HPDE6-E6E7 (cell line): ENCODE results near the gene DNAJC6.
"Not testable (repeated sequence)": the region's sequence is repeated elsewhere in the genome, so short reads cannot be mapped to it uniquely, and the experiment has no call there.

Experiments
- DNase-seq: peaks from one replicate; pipeline ENCODE4 v3.0.0; 2011; ENCODE audit warnings: missing footprints; ENCODE audit errors: extremely low spot score

Gene DNAJC6

GRCh38 chr1:65309304-65310077 is at the start of gene DNAJC6:
DNAJC6 (plus strand) TSS chr1:65309543; CDS start chr1:65309746, 203 bp downstream.
- peak; percentile 58 for DNase-seq

- no peak for DNase-seq
These were observed 49.5 kb upstream of the DNAJC6 start for GRCh38 chr1:65259816-65260215.

- DNase-seq = peak; percentile 54
These were observed 48.4 kb upstream of the DNAJC6 start for GRCh38 chr1:65260851-65261473.

- DNase-seq = no peak
These were observed 46.1 kb upstream of the DNAJC6 start for GRCh38 chr1:65263286-65263685.

GRCh38 chr1:65264197-65264929 is 45.0 kb upstream of the DNAJC6 start:
- no peak for DNase-seq

- no peak for DNase-seq
These were observed 44.1 kb upstream of the DNAJC6 start for GRCh38 chr1:65265296-65265650.

- no peak for DNase-seq
These were observed 43.5 kb upstream of the DNAJC6 start for GRCh38 chr1:65265651-65266351.

- no peak for DNase-seq
These were observed 42.9 kb upstream of the DNAJC6 start for GRCh38 chr1:65266476-65266875.

- no peak for DNase-seq
These were observed 42.1 kb upstream of the DNAJC6 start for GRCh38 chr1:65267271-65267670.

GRCh38 chr1:65267683-65268082 is 41.7 kb upstream of the DNAJC6 start:
- no peak for DNase-seq

GRCh38 chr1:65269612-65270011 is 39.7 kb upstream of the DNAJC6 start:
- DNase-seq = no peak

- DNase-seq = no peak
These were observed 33.0 kb upstream of the DNAJC6 start for GRCh38 chr1:65276197-65276939.

- DNase-seq = no peak
These were observed 31.6 kb upstream of the DNAJC6 start for GRCh38 chr1:65277605-65278347.

- no peak for DNase-seq
These were observed 30.8 kb upstream of the DNAJC6 start for GRCh38 chr1:65278376-65279069.

- DNase-seq = no peak
These were observed 30.1 kb upstream of the DNAJC6 start for GRCh38 chr1:65279070-65279779.

- no peak for DNase-seq
These were observed 27.5 kb upstream of the DNAJC6 start for GRCh38 chr1:65281846-65282245.

GRCh38 chr1:65284229-65284628 is 25.1 kb upstream of the DNAJC6 start:
- DNase-seq = no peak

GRCh38 chr1:65289449-65289848 is 19.9 kb upstream of the DNAJC6 start:
- DNase-seq = no peak

GRCh38 chr1:65291818-65292217 is 17.5 kb upstream of the DNAJC6 start:
- DNase-seq = not testable (repeated sequence)
